Retinal pigment epithelial cell (primary cell): ENCODE measurements around the gene SUSD5.
"Not testable (repeated sequence)": the region's sequence is repeated elsewhere in the genome, so short reads cannot be mapped to it uniquely, and the experiment has no call there.

ENCODE experiments used
- DNase-seq: peaks from one replicate; pipeline ENCODE4 v3.0.0-alpha.2; 2010; ENCODE audit warnings: low read depth
- H3K4me3 ChIP-seq: 2 replicates; pipeline ENCODE4 v1.5.1; 2011; ENCODE audit warnings: mild to moderate bottlenecking, low read length, control low read depth, moderate library complexity
- TF ChIP-seq, protein P1 (sequence below): conservative IDR thresholded peaks from 2 replicates; pipeline ENCODE4 v1.5.1; 2011; ENCODE audit warnings: low read depth, low read length, control low read depth, inconsistent platforms

Gene SUSD5

GRCh38 chr3:33119891-33120290 is 98.7 kb downstream of the SUSD5 start:
- TF ChIP-seq, protein P1, sequence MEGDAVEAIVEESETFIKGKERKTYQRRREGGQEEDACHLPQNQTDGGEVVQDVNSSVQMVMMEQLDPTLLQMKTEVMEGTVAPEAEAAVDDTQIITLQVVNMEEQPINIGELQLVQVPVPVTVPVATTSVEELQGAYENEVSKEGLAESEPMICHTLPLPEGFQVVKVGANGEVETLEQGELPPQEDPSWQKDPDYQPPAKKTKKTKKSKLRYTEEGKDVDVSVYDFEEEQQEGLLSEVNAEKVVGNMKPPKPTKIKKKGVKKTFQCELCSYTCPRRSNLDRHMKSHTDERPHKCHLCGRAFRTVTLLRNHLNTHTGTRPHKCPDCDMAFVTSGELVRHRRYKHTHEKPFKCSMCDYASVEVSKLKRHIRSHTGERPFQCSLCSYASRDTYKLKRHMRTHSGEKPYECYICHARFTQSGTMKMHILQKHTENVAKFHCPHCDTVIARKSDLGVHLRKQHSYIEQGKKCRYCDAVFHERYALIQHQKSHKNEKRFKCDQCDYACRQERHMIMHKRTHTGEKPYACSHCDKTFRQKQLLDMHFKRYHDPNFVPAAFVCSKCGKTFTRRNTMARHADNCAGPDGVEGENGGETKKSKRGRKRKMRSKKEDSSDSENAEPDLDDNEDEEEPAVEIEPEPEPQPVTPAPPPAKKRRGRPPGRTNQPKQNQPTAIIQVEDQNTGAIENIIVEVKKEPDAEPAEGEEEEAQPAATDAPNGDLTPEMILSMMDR, result no peak
- DNase-seq, result no peak
- H3K4me3 ChIP-seq, result no peak overlapping the region

DNA sequence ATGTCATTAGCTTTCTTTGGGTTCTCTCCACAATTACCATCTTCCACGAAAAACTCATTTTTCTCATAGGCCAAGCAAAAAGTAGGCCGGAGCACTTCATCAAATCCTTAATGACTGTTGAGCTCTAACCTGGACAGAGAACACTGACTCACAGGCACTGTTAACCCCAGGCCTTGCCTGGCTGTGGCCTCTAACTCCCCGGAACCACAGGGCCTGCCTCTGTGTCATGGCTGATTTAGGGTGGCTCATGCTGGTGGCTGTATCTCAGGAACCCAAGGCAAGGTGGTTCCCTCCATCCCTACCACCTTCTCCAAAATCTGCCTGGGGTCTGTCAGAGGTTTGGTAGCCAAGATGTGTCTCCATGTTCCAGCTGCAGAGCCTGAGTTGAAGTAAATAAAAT is 101.1 kb downstream of the SUSD5 start:
- TF ChIP-seq, protein P1, result no peak
- DNase-seq, result no peak
- no peak overlapping the region for H3K4me3 ChIP-seq

DNA sequence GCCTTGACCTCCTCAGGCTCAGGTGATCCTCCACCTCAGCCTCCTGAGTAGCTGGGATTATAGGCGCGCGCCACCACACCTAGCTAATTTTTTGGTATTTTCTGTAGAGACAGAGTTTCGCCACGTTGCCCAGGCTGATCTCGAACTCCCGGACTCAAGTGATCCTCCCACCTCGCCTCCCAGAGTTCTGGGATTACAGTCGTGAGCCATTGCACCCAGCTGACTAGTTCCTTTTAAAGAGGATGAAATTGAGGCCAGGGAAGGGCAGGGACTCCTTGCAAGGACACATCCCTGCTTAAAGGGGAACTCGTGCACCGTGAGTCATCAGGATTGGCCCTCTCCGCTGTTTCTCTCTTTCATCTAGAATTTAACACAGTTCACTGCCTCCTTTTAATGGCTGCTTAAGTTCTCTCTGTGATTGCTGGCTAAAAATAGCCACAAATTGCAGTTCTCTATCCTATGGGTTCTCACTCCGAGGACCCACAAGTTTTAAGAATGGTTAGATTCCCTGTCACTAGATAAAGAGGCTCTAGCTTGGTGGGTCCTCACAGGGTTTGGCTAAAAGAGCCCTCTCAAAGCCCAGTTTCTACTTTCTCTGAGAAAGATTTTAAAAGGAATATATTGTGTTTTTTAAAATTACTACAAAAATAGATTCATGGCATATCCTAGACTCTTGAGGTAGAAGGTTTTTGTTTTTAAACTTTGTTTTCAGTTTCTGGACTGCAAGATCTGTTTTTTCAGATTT is 103.4 kb downstream of the SUSD5 start:
- H3K4me3 ChIP-seq, result peak overlapping the region; percentile 54
- DNase-seq, result peak; percentile 100
- TF ChIP-seq, protein P1, result no peak

- H3K4me3 ChIP-seq, result peak overlapping the region; percentile 54
- TF ChIP-seq, protein P1, result no peak
- no peak for DNase-seq
Observed at GRCh38 chr3:33114622-33115023, 104.0 kb downstream of the SUSD5 start.

DNA sequence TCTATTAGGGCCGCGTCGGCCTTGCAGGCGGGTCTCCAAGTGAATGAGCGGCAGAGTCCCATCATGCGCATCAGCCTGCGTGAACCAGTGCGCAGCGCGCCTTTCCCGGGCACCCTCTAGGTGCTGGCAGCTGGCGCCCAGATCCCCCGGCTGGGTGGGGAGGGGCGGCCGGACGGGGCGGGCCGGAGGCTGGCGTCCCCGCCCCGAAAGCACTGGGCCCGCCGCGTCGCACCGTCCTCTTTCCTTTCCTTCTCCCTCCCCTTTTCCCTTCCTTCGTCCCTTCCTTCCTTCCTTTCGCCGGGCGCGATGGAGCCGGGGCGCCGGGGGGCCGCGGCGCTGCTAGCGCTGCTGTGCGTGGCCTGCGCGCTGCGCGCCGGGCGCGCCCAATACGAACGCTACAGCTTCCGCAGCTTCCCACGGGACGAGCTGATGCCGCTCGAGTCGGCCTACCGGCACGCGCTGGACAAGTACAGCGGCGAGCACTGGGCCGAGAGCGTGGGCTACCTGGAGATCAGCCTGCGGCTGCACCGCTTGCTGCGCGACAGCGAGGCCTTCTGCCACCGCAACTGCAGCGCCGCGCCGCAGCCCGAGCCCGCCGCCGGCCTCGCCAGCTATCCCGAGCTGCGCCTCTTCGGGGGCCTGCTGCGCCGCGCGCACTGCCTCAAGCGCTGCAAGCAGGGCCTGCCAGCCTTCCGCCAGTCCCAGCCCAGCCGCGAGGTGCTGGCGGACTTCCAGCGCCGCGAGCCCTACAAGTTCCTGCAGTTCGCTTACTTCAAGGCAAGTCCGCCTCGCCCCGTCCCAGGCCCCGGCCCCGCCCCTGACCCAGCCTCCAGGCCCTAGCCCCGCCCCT is 104.6 kb downstream of the SUSD5 start, which contains the start of gene CRTAP:
CRTAP (plus strand) TSS at position 243 of the 850 bp plus-strand sequence; CDS start at position 307, 64 bp downstream.
- peak within 1 kb of the TSS; percentile 60 for H3K4me3 ChIP-seq
- DNase-seq, result peak; percentile 95
- TF ChIP-seq, protein P1, result no peak

DNA sequence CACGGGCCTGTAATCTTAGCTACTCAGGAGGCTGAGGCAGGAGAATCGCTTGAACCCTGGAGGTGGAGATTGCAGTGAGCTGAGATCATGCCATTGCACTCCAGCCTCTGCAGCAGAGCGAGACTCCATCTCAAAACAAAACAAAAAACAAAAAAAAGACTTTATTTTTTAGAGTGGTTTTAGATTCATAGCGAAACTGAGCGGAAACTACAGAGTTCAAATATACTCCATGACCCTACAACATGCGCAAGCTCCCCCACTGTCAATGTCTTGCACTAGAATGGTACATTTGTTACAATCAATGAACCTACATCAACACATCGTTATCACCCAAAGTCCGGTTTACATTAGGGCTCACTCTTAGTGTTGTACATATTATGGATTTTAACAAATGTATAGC is 107.0 kb downstream of the SUSD5 start:
- no peak overlapping the region for H3K4me3 ChIP-seq
- TF ChIP-seq, protein P1, result no peak
- DNase-seq, result no peak

GRCh38 chr3:33106854-33107253 is 111.8 kb downstream of the SUSD5 start:
- H3K4me3 ChIP-seq, DNase-seq: not testable (repeated sequence)
